Measurements from ENCODE around the gene SEPTIN7.

Gene SEPTIN7

GRCh38 chr7:35787925-35788324, 12.9 kb upstream of the SEPTIN7 start:
- Histone ChIP-seq H3K9me3 (ENCODE audit: control insufficient read depth, insufficient read depth, low read length) (no peaks in the 10 kb centered on the region), H3K27ac (ENCODE audit: low read depth, low read length) (no peak overlapping the region), H3K9ac (ENCODE audit: low read depth, low read length) (no peak overlapping the region), H3K27me3 (ENCODE audit: control insufficient read depth, insufficient read depth, low read length) (no peaks in the 10 kb centered on the region), H3K36me3 (ENCODE audit: control insufficient read depth, insufficient read depth, low read length) (no peaks in the 10 kb centered on the region), H3K4me1 (ENCODE audit: control insufficient read depth, insufficient read depth, low read length) (no peaks in the 10 kb centered on the region), H3K4me3 (ENCODE audit: low read depth, low read length) (no peak overlapping the region)

- Histone ChIP-seq H3K27ac (ENCODE audit: low read depth, low read length) (no peak overlapping the region), H3K36me3 (ENCODE audit: control insufficient read depth, insufficient read depth, low read length) (no peaks in the 10 kb centered on the region), H3K9ac (ENCODE audit: low read depth, low read length) (no peak overlapping the region), H3K4me3 (ENCODE audit: low read depth, low read length) (no peak overlapping the region), H3K4me1 (ENCODE audit: control insufficient read depth, insufficient read depth, low read length) (peaks cover 4% of the 10 kb centered on the region; the same call in 1 of the 2 replicates), H3K27me3 (ENCODE audit: control insufficient read depth, insufficient read depth, low read length) (no peaks in the 10 kb centered on the region), H3K9me3 (ENCODE audit: control insufficient read depth, insufficient read depth, low read length) (no peaks in the 10 kb centered on the region)
Observed at GRCh38 chr7:35792472-35792871, 8.4 kb upstream of the SEPTIN7 start.

- Histone ChIP-seq H3K4me3 (ENCODE audit: low read depth, low read length) (no peak overlapping the region), H3K4me1 (ENCODE audit: control insufficient read depth, insufficient read depth, low read length) (peaks cover 4% of the 10 kb centered on the region; the same call in 1 of the 2 replicates), H3K9ac (ENCODE audit: low read depth, low read length) (no peak overlapping the region), H3K9me3 (ENCODE audit: control insufficient read depth, insufficient read depth, low read length) (no peaks in the 10 kb centered on the region), H3K27me3 (ENCODE audit: control insufficient read depth, insufficient read depth, low read length) (no peaks in the 10 kb centered on the region), H3K36me3 (ENCODE audit: control insufficient read depth, insufficient read depth, low read length) (no peaks in the 10 kb centered on the region), H3K27ac (ENCODE audit: low read depth, low read length) (no peak overlapping the region)
Observed at GRCh38 chr7:35792873-35793489, 7.9 kb upstream of the SEPTIN7 start.

- H3K9ac ChIP-seq (ENCODE audit: low read depth, low read length): no peak overlapping the region
- no peaks in the 10 kb centered on the region for H3K9me3 ChIP-seq (ENCODE audit: control insufficient read depth, insufficient read depth, low read length)
- no peak overlapping the region for H3K27ac ChIP-seq (ENCODE audit: low read depth, low read length)
- no peaks in the 10 kb centered on the region for H3K27me3 ChIP-seq (ENCODE audit: control insufficient read depth, insufficient read depth, low read length)
- H3K4me1 ChIP-seq (ENCODE audit: control insufficient read depth, insufficient read depth, low read length): peaks cover 12% of the 10 kb centered on the region; the same call in 1 of the 2 replicates
- H3K4me3 ChIP-seq (ENCODE audit: low read depth, low read length): no peak overlapping the region
- H3K36me3 ChIP-seq (ENCODE audit: control insufficient read depth, insufficient read depth, low read length): no peaks in the 10 kb centered on the region
Observed at GRCh38 chr7:35797311-35797710, 3.5 kb upstream of the SEPTIN7 start.

GRCh38 chr7:35799846-35800717, 775 bp upstream of the SEPTIN7 start:
- Histone ChIP-seq H3K9ac (ENCODE audit: low read depth, low read length) (peak overlapping the region; percentile 98), H3K4me3 (ENCODE audit: low read depth, low read length) (peak overlapping the region; percentile 93), H3K27ac (ENCODE audit: low read depth, low read length) (peak overlapping the region; percentile 99)

GRCh38 chr7:35801392-35802101, 690 bp downstream of the SEPTIN7 start:
- Histone ChIP-seq H3K9me3 (ENCODE audit: control insufficient read depth, insufficient read depth, low read length) (no peaks in the 10 kb centered on the region), H3K27me3 (ENCODE audit: control insufficient read depth, insufficient read depth, low read length) (no peaks in the 10 kb centered on the region), H3K27ac (ENCODE audit: low read depth, low read length) (peak overlapping the region; percentile 99), H3K36me3 (ENCODE audit: control insufficient read depth, insufficient read depth, low read length) (no peaks in the 10 kb centered on the region), H3K4me1 (ENCODE audit: control insufficient read depth, insufficient read depth, low read length) (peaks cover 32% of the 10 kb centered on the region), H3K9ac (ENCODE audit: low read depth, low read length) (peak overlapping the region; percentile 85), H3K4me3 (ENCODE audit: low read depth, low read length) (peak overlapping the region; percentile 93)

More at GRCh38 chr7:35799846-35800717, 775 bp upstream of the SEPTIN7 start:
- Histone ChIP-seq H3K4me1 (ENCODE audit: control insufficient read depth, insufficient read depth, low read length) (peaks cover 28% of the 10 kb centered on the region), H3K36me3 (ENCODE audit: control insufficient read depth, insufficient read depth, low read length) (no peaks in the 10 kb centered on the region), H3K27me3 (ENCODE audit: control insufficient read depth, insufficient read depth, low read length) (no peaks in the 10 kb centered on the region), H3K9me3 (ENCODE audit: control insufficient read depth, insufficient read depth, low read length) (no peaks in the 10 kb centered on the region)

- peak overlapping the region; percentile 99 for H3K27ac ChIP-seq (ENCODE audit: low read depth, low read length)
- H3K9me3 ChIP-seq (ENCODE audit: control insufficient read depth, insufficient read depth, low read length): no peaks in the 10 kb centered on the region
- no peaks in the 10 kb centered on the region for H3K27me3 ChIP-seq (ENCODE audit: control insufficient read depth, insufficient read depth, low read length)
- H3K36me3 ChIP-seq (ENCODE audit: control insufficient read depth, insufficient read depth, low read length): no peaks in the 10 kb centered on the region
- peak overlapping the region; percentile 93 for H3K4me3 ChIP-seq (ENCODE audit: low read depth, low read length)
- peak overlapping the region; percentile 85 for H3K9ac ChIP-seq (ENCODE audit: low read depth, low read length)
- peaks cover 32% of the 10 kb centered on the region for H3K4me1 ChIP-seq (ENCODE audit: control insufficient read depth, insufficient read depth, low read length)
Observed at GRCh38 chr7:35802102-35802466, 1.2 kb downstream of the SEPTIN7 start.

GRCh38 chr7:35802649-35803048, 1.8 kb downstream of the SEPTIN7 start:
- H3K9me3 ChIP-seq (ENCODE audit: control insufficient read depth, insufficient read depth, low read length): no peaks in the 10 kb centered on the region
- H3K9ac ChIP-seq (ENCODE audit: low read depth, low read length): no peak overlapping the region
- H3K4me3 ChIP-seq (ENCODE audit: low read depth, low read length): peak overlapping the region; percentile 93
- H3K27ac ChIP-seq (ENCODE audit: low read depth, low read length): peak overlapping the region; percentile 99
- no peaks in the 10 kb centered on the region for H3K27me3 ChIP-seq (ENCODE audit: control insufficient read depth, insufficient read depth, low read length)
- H3K4me1 ChIP-seq (ENCODE audit: control insufficient read depth, insufficient read depth, low read length): peaks cover 32% of the 10 kb centered on the region
- H3K36me3 ChIP-seq (ENCODE audit: control insufficient read depth, insufficient read depth, low read length): no peaks in the 10 kb centered on the region

- Histone ChIP-seq H3K4me1 (ENCODE audit: control insufficient read depth, insufficient read depth, low read length) (peaks cover 29% of the 10 kb centered on the region), H3K36me3 (ENCODE audit: control insufficient read depth, insufficient read depth, low read length) (no peaks in the 10 kb centered on the region), H3K4me3 (ENCODE audit: low read depth, low read length) (no peak overlapping the region), H3K27me3 (ENCODE audit: control insufficient read depth, insufficient read depth, low read length) (no peaks in the 10 kb centered on the region), H3K9ac (ENCODE audit: low read depth, low read length) (no peak overlapping the region), H3K27ac (ENCODE audit: low read depth, low read length) (no peak overlapping the region), H3K9me3 (ENCODE audit: control insufficient read depth, insufficient read depth, low read length) (no peaks in the 10 kb centered on the region)
Observed at GRCh38 chr7:35804231-35804970, 3.5 kb downstream of the SEPTIN7 start.

GRCh38 chr7:35805876-35806275, 5.0 kb downstream of the SEPTIN7 start:
- no peak overlapping the region for H3K9ac ChIP-seq (ENCODE audit: low read depth, low read length)
- H3K4me3 ChIP-seq (ENCODE audit: low read depth, low read length): no peak overlapping the region
- H3K27ac ChIP-seq (ENCODE audit: low read depth, low read length): no peak overlapping the region
- H3K36me3 ChIP-seq (ENCODE audit: control insufficient read depth, insufficient read depth, low read length): no peaks in the 10 kb centered on the region
- H3K4me1 ChIP-seq (ENCODE audit: control insufficient read depth, insufficient read depth, low read length): peaks cover 24% of the 10 kb centered on the region
- H3K9me3 ChIP-seq (ENCODE audit: control insufficient read depth, insufficient read depth, low read length): no peaks in the 10 kb centered on the region
- H3K27me3 ChIP-seq (ENCODE audit: control insufficient read depth, insufficient read depth, low read length): no peaks in the 10 kb centered on the region
